ENCODE results near the gene SPOPL. TPM values are rescaled to one million over a fixed set of nuclear protein-coding genes. Genes with fewer than 3 reads are reported as not detected.

SPOPL gene
- total and polyA plus RNA-seq, 2 donors (not counting 1 experiment from before 2014, with no cell fraction given): 11.5 to 15.2 TPM

DNA sequence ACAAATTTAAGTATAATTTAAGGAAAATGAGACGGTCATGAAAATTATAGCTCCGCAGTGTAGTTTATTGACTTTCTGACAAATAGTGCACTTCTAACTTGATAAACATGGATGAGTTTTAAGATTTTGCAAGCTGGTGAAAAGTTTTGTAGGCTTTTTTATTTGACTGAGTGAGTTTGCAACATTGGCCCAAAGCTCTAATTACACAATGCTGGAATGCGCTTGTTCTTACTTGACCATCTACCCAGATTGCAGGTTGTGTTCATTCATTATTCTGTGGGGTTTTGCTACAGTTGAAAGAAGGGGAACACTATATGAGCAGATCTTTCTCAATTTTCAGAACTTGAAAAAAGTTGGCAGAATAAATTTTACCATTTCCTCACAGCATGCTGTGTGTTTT, 13.5 kb downstream of the SPOPL start:
- H3K27ac ChIP-seq (ENCODE audit: insufficient read depth, low read length): no peak overlapping the region
- no peak overlapping the region for H3K9ac ChIP-seq (ENCODE audit: insufficient read depth, low read length)
- H3K4me2 ChIP-seq (ENCODE audit: extremely low read depth, insufficient read depth, low read length): no peak overlapping the region
- H3K36me3 ChIP-seq (ENCODE audit: control insufficient read depth, insufficient read depth, low read length): no peaks in the 10 kb centered on the region
- H3K4me3 ChIP-seq (replicated peaks in 1 of 4; ENCODE audit: control extremely low read depth in 1 of 4, insufficient read depth in 1 of 4, low read depth in 3 of 4, low read length in 4 of 4): no peak overlapping the region
- H3K9me3 ChIP-seq (ENCODE audit: control insufficient read depth, insufficient read depth, low read depth, low read length): no peaks in the 10 kb centered on the region
- H4K20me1 ChIP-seq (ENCODE audit: control insufficient read depth, extremely low read depth, insufficient read depth, low read length): no peaks in the 10 kb centered on the region
- no peaks in the 10 kb centered on the region for H3K4me1 ChIP-seq (ENCODE audit: control insufficient read depth, extremely low read depth, insufficient read depth, low read length)
- H3K79me2 ChIP-seq (ENCODE audit: control insufficient read depth, insufficient read depth, low read length): peaks cover 8% of the 10 kb centered on the region
- H2AFZ ChIP-seq (ENCODE audit: low read length): no peak overlapping the region
- no peaks in the 10 kb centered on the region for H3K27me3 ChIP-seq (ENCODE audit: control insufficient read depth, insufficient read depth, low read length)
- TF ChIP-seq EZH2 (IDR thresholded peaks at IDR 0.05; ENCODE audit: low read length, missing control alignments): no peak
- TF ChIP-seq CTCF (conservative IDR thresholded peaks at IDR 0.05 in 1 of 2, IDR thresholded peaks at IDR 0.05 in 1 of 2; ENCODE audit: low read depth in 1 of 2, low read length in 2 of 2): no peak
- DNase-seq (ENCODE audit: low read depth in 2 of 2): peak in 1 of 2 donors; percentile 16

DNA sequence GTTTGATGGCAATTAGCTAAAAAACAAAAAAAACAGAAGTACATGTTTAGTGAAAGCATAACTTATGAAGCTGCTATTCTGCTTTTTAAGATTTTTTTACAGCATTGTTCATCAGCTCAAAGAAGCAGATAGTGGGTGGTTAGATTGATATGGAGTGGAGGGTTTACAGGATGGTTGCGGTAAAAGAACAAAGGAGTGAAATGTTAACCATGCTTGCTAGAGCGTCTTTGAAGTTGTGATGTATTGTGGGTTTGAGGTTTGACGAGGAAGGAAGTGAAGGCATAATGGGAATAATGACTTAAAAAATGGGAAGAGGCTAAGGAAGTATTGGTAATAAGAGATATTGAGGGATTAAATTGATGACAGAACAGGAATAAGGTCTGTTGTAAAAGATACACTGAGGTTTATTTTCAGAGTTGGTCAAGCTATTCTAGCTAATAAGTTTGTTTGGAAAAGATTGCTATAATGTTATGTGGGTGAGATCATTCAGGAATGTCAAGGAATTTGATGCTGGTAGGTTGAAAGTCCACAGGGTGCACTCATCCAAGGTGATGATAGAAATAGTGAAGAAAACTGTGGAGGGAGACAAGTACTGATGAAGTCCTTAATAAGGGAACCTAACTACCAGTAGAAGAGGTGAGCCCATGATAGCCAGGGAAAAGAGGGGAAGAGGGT, 14.6 kb downstream of the SPOPL start:
- Histone ChIP-seq H3K79me2 (ENCODE audit: control insufficient read depth, insufficient read depth, low read length) (peaks cover 5% of the 10 kb centered on the region), H3K9ac (ENCODE audit: insufficient read depth, low read length) (no peak overlapping the region), H3K4me1 (ENCODE audit: control insufficient read depth, extremely low read depth, insufficient read depth, low read length) (no peaks in the 10 kb centered on the region), H3K4me3 (replicated peaks in 1 of 4; ENCODE audit: control extremely low read depth in 1 of 4, insufficient read depth in 1 of 4, low read depth in 3 of 4, low read length in 4 of 4) (no peak overlapping the region), H3K27ac (ENCODE audit: insufficient read depth, low read length) (no peak overlapping the region), H3K36me3 (ENCODE audit: control insufficient read depth, insufficient read depth, low read length) (no peaks in the 10 kb centered on the region), H2AFZ (ENCODE audit: low read length) (no peak overlapping the region), H4K20me1 (ENCODE audit: control insufficient read depth, extremely low read depth, insufficient read depth, low read length) (no peaks in the 10 kb centered on the region), H3K27me3 (ENCODE audit: control insufficient read depth, insufficient read depth, low read length) (no peaks in the 10 kb centered on the region), H3K9me3 (ENCODE audit: control insufficient read depth, insufficient read depth, low read depth, low read length) (no peaks in the 10 kb centered on the region), H3K4me2 (ENCODE audit: extremely low read depth, insufficient read depth, low read length) (no peak overlapping the region)
- peak in 1 of 2 donors; percentile 82 for DNase-seq (ENCODE audit: low read depth in 2 of 2)
- TF ChIP-seq CTCF (conservative IDR thresholded peaks at IDR 0.05 in 1 of 2, IDR thresholded peaks at IDR 0.05 in 1 of 2; ENCODE audit: low read depth in 1 of 2, low read length in 2 of 2): no peak
- TF ChIP-seq EZH2 (IDR thresholded peaks at IDR 0.05; ENCODE audit: low read length, missing control alignments): no peak

GRCh38 chr2:138518860-138519259, 17.3 kb downstream of the SPOPL start:
- Histone ChIP-seq H3K27ac (ENCODE audit: insufficient read depth, low read length) (no peak overlapping the region), H3K4me1 (ENCODE audit: control insufficient read depth, extremely low read depth, insufficient read depth, low read length) (no peaks in the 10 kb centered on the region), H3K36me3 (ENCODE audit: control insufficient read depth, insufficient read depth, low read length) (no peaks in the 10 kb centered on the region), H4K20me1 (ENCODE audit: control insufficient read depth, extremely low read depth, insufficient read depth, low read length) (no peaks in the 10 kb centered on the region), H3K4me2 (ENCODE audit: extremely low read depth, insufficient read depth, low read length) (no peak overlapping the region), H3K27me3 (ENCODE audit: control insufficient read depth, insufficient read depth, low read length) (no peaks in the 10 kb centered on the region), H3K4me3 (replicated peaks in 1 of 4; ENCODE audit: control extremely low read depth in 1 of 4, insufficient read depth in 1 of 4, low read depth in 3 of 4, low read length in 4 of 4) (no peak overlapping the region), H2AFZ (ENCODE audit: low read length) (no peak overlapping the region), H3K9me3 (ENCODE audit: control insufficient read depth, insufficient read depth, low read depth, low read length) (no peaks in the 10 kb centered on the region), H3K9ac (ENCODE audit: insufficient read depth, low read length) (no peak overlapping the region), H3K79me2 (ENCODE audit: control insufficient read depth, insufficient read depth, low read length) (peaks cover 2% of the 10 kb centered on the region)
- TF ChIP-seq EZH2 (IDR thresholded peaks at IDR 0.05; ENCODE audit: low read length, missing control alignments): no peak
- DNase-seq (ENCODE audit: low read depth in 2 of 2): no peak

Measured in fibroblast of lung (primary cell).